IMR-90 (cell line): Measurements from ENCODE around the gene TEX2. TPM values are rescaled to one million over a fixed set of nuclear protein-coding genes. Genes with fewer than 3 reads are reported as not detected.

ENCODE experiments used
- ATAC-seq: fragments of 200-7000 bp; cut with Tn5 transposase; 2 replicates; pipeline ENCODE4 v1.9.1; 2020; ENCODE audit warnings: low read depth, mild to moderate bottlenecking, moderate library complexity
- BruUV-seq: library from RNA; stranded (reverse); fragments of 400-500 nt; replicated peaks from 2 replicates; lab custom pipeline; 2021; lab: Mats Ljungman, UMichigan
- CTCF ChIA-PET: fragments of 300-600 bp; formaldehyde crosslinking; extraction: SDS; loops from one replicate; lab custom pipeline; 2021; ENCODE audit warnings: antibody characterized with exemption; lab: Yijun Ruan, JAX
- POLR2A ChIA-PET: fragments of 300-600 bp; sonication (Branson Sonifier 250); formaldehyde crosslinking; loops from one replicate; lab custom pipeline; 2022; ENCODE audit warnings: antibody characterized with exemption; ENCODE audit not compliant: unreplicated experiment; lab: Charles Lee
- DNase-seq: peaks from one replicate; pipeline ENCODE4 v3.0.0; 2013
- H2AFZ ChIP-seq: replicated peaks from 2 replicates; pipeline ENCODE3; 2013; ENCODE audit warnings: low read length, mild to moderate bottlenecking; ENCODE audit not compliant: poor library complexity
- H2AK5ac ChIP-seq: 2 replicates; pipeline ENCODE4 v1.6.1; 2013; ENCODE audit warnings: low read depth, low read length, inconsistent platforms
- H2AK9ac ChIP-seq: replicated peaks from 2 replicates; pipeline ENCODE3; 2013; ENCODE audit warnings: mild to moderate bottlenecking, low read depth, low read length, moderate library complexity; ENCODE audit not compliant: poor library complexity
- H2BK120ac ChIP-seq: 2 replicates; pipeline ENCODE4 v1.6.1; 2013; ENCODE audit warnings: low read depth, low read length, inconsistent platforms
- H2BK15ac ChIP-seq: 3 replicates; pipeline ENCODE4 v1.6.1; 2013; ENCODE audit warnings: low read depth, low read length, inconsistent platforms
- H2BK20ac ChIP-seq: 2 replicates; pipeline ENCODE4 v1.6.1; 2013; ENCODE audit warnings: low read depth, mild to moderate bottlenecking, inconsistent platforms, low read length, moderate library complexity
- H2BK5ac ChIP-seq: 2 replicates; pipeline ENCODE4 v1.6.1; 2013; ENCODE audit warnings: mild to moderate bottlenecking, low read depth, low read length, inconsistent platforms; ENCODE audit not compliant: poor library complexity, severe bottlenecking
- H3K14ac ChIP-seq: replicated peaks from 2 replicates; pipeline ENCODE4 v1.6.1; 2013; ENCODE audit warnings: low read depth, low read length, inconsistent platforms
- H3K18ac ChIP-seq: 2 replicates; pipeline ENCODE4 v1.6.1; 2013; ENCODE audit warnings: low read depth, low read length, control low read depth
- H3K23ac ChIP-seq: 2 replicates; pipeline ENCODE4 v1.6.1; 2013; ENCODE audit warnings: low read depth, low read length, inconsistent platforms
- H3K27ac ChIP-seq: 2 replicates; pipeline ENCODE4 v1.5.1; 2013; ENCODE audit warnings: mild to moderate bottlenecking, control low read depth, low read length; ENCODE audit not compliant: insufficient read depth
- H3K27me3 ChIP-seq: 2 replicates; pipeline ENCODE4 v1.6.1; 2013; ENCODE audit warnings: low read length; ENCODE audit not compliant: control insufficient read depth, insufficient read depth
- H3K36me3 ChIP-seq: 2 replicates; pipeline ENCODE4 v1.6.1; 2013; ENCODE audit warnings: low read length, mixed read lengths; ENCODE audit not compliant: control insufficient read depth, insufficient read depth
- H3K4ac ChIP-seq: 2 replicates; pipeline ENCODE4 v1.6.1; 2013; ENCODE audit warnings: low read depth, low read length, inconsistent platforms
- H3K4me1 ChIP-seq: 2 replicates; pipeline ENCODE4 v1.6.1; 2013; ENCODE audit warnings: low read length, mixed read lengths; ENCODE audit not compliant: control insufficient read depth, insufficient read depth
- H3K4me2 ChIP-seq: 2 replicates; pipeline ENCODE4 v1.6.1; 2013; ENCODE audit warnings: low read depth, mild to moderate bottlenecking, control low read depth, low read length, moderate library complexity
- H3K4me3 ChIP-seq: 2 replicates; pipeline ENCODE4 v1.5.1; 2013; ENCODE audit warnings: low read depth, mild to moderate bottlenecking, control low read depth, low read length, moderate library complexity; ENCODE audit not compliant: insufficient read depth
- H3K56ac ChIP-seq: 2 replicates; pipeline ENCODE4 v1.6.1; 2013; ENCODE audit warnings: low read length, inconsistent platforms; ENCODE audit not compliant: insufficient read depth; ENCODE audit errors: extremely low read depth
- H3K79me1 ChIP-seq, 2 experiments: 2 replicates each; pipeline ENCODE4 v1.6.1; 2013; ENCODE audit warnings: low read length in 2 of 2, inconsistent platforms in 1 of 2, low read depth in 1 of 2
- H3K9ac ChIP-seq: 2 replicates; pipeline ENCODE4 v1.6.1; 2013; ENCODE audit warnings: low read depth, low read length, control low read depth
- H3K9me1 ChIP-seq: 2 replicates; pipeline ENCODE4 v1.6.1; 2013; ENCODE audit warnings: low read length, inconsistent platforms; ENCODE audit not compliant: insufficient read depth
- H3K9me3 ChIP-seq: 2 replicates; pipeline ENCODE4 v1.6.1; 2013; ENCODE audit warnings: low read length; ENCODE audit not compliant: control insufficient read depth, insufficient read depth
- H4K20me1 ChIP-seq: 2 replicates; pipeline ENCODE4 v1.6.1; 2013; ENCODE audit warnings: low read length, inconsistent platforms; ENCODE audit not compliant: insufficient read depth
- H4K5ac ChIP-seq: 2 replicates; pipeline ENCODE4 v1.6.1; 2013; ENCODE audit warnings: mild to moderate bottlenecking, low read depth, low read length, control low read depth
- H4K8ac ChIP-seq, 2 experiments: 2 replicates each; pipeline ENCODE4 v1.6.1; 2013; ENCODE audit warnings: low read depth in 2 of 2, low read length in 2 of 2, control low read depth in 1 of 2, inconsistent platforms in 1 of 2
- H4K91ac ChIP-seq: 2 replicates; pipeline ENCODE4 v1.6.1; 2013; ENCODE audit warnings: low read depth, low read length, inconsistent platforms; ENCODE audit not compliant: insufficient read depth
- CEBPB ChIP-seq: IDR thresholded peaks from 2 replicates; pipeline ENCODE4 v1.6.1; 2012; ENCODE audit warnings: low read depth, low read length, improper control_type of control experiment
- CHD1 ChIP-seq: IDR thresholded peaks from 2 replicates; pipeline ENCODE4 v1.6.1; 2012; ENCODE audit warnings: low read depth, low read length, improper control_type of control experiment
- WGBS, 2 experiments: methylation state at CpG; one replicate each; pipeline versions ENCODE4 v1.1.5 to v1.1.7; 2013; ENCODE audit warnings: missing lambda C conversion rate in 2 of 2; ENCODE audit not compliant: insufficient read length in 1 of 2; ENCODE audit errors: extremely low coverage in 2 of 2; 5-methylcytosine and 5-hydroxymethylcytosine counted together
- dilution Hi-C: fragments of 300-500 bp; cut with HindIII; formaldehyde crosslinking; loops from one replicate; pipeline ENCODE4 v1.14.3; 2018; ENCODE audit warnings: low sequenced_read_pairs; ENCODE audit not compliant: unreplicated experiment
- in situ Hi-C: fragments of 300-500 bp; cut with MboI; formaldehyde crosslinking; loops from 3 replicates; pipeline ENCODE4 v1.14.3; 2019; ENCODE audit warnings: low sequenced_read_pairs, inconsistent platforms, mixed read lengths
- intact Hi-C: fragments of 100-400 bp; cut with micrococcal nuclease; formaldehyde crosslinking; loops from 2 replicates; pipeline ENCODE4 v1.10.0; 2022
- polyA plus RNA-seq, 3 experiments: library from polyadenylated mRNA; depleted of rRNA; stranded (reverse); fragments of >200 nt; gene quantifications; 2 replicates each; pipeline ENCODE4 v1.2.3, GENCODE V29; 2012; ENCODE audit warnings: low replicate concordance in 1 of 3
- total RNA-seq: library from RNA; depleted of rRNA; stranded (reverse); fragments of >200 nt; gene quantifications from 2 replicates; pipeline ENCODE4 v1.2.3, GENCODE V29; 2012

TEX2 gene
- total and polyA plus RNA-seq, 2 of the 4 experiments (the other 2 are of a cell fraction): 18.2 to 21.9 TPM

DNA sequence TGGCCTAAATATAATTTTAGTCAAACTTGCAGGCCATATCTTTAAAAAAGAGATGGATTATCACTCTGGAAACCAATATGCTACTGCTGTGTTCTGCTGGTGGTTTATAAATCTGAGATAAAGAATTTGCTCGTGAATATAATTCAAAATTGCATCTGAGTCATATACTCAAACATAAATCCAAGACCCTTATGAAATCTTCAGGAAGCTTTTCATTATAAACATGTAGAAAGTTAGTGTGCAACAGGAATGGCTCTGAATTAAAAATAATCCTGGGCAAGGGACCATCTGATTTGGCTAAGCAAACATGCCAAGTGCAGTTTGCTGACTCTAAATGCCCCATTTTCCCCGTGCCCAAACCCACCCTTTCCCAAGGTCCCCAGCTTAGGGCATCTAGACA is 57.3 kb downstream of the TEX2 start:
- Histone ChIP-seq H3K4me2 (peak overlapping the region; percentile 44; the same call in 1 of the 2 replicates), H4K8ac (no peak overlapping the region), H4K20me1 (peaks cover 19% of the 10 kb centered on the region), H3K4me3 (no peak overlapping the region), H3K9me3 (no peaks in the 10 kb centered on the region), H3K79me1 (peaks cover 21 to 45% of the 10 kb centered on the region in 2 experiments), H2BK15ac (no peak overlapping the region), H3K4me1 (peaks cover 15% of the 10 kb centered on the region), H3K36me3 (no peaks in the 10 kb centered on the region), H2AK5ac (peak overlapping the region; percentile 22; the same call in 1 of the 2 replicates), H2AFZ (no peak overlapping the region), H4K5ac (no peak overlapping the region; the same call in 1 of the 2 replicates), H3K18ac (peak overlapping the region; percentile 71), H2BK20ac (no peak overlapping the region), H3K9ac (no peak overlapping the region), H3K23ac (no peak overlapping the region), H4K91ac (no peak overlapping the region), H3K4ac (no peak overlapping the region), H3K9me1 (peaks cover 17% of the 10 kb centered on the region), H3K56ac (no peak overlapping the region), H2BK120ac (no peak overlapping the region), H3K27me3 (no peaks in the 10 kb centered on the region), H2AK9ac (no peak overlapping the region), H2BK5ac (peak overlapping the region; percentile 3), H3K14ac (0 out of 2 replicates have a peak overlapping the region, but pooled peaks have one; percentile 10), H3K27ac (peak overlapping the region; percentile 4; the same call in 1 of the 2 replicates)
- no CpG with 5 or more reads among the region's 2 CpGs for WGBS, 2 experiments
- peak; percentile 25; the same call in 1 of the 2 replicates for ATAC-seq
- CTCF ChIA-PET: interaction anchor here (0.9 kb wide), 1 partner anchor 9 kb away, joined by 5 read pairs; no protein-coding TSS in a partner anchor
- peak; percentile 63 for DNase-seq
- POLR2A ChIA-PET: no interaction called here
- in situ Hi-C loops: no loop called here
- intact Hi-C loops: no loop called here
- dilution Hi-C loops: no loop called here
- TF ChIP-seq CEBPB (peak; percentile 53; the same call in 1 of the 2 replicates), CHD1 (no peak)
- BruUV-seq: no TSS peak
